Bronchial epithelial cell (primary cell): ENCODE results near the gene CHD5. TPM values are rescaled to one million over a fixed set of nuclear protein-coding genes. Genes with fewer than 3 reads are reported as not detected.

Experiments used
- DNase-seq: peaks from one replicate; pipeline ENCODE4 v3.0.0-alpha.2; 2010; ENCODE audit warnings: low read depth
- FAIRE-seq: peaks from 2 replicates; lab custom pipeline; 2011; peaks lifted over from hg19 to GRCh38; lab: Jason Lieb, UNC
- H3K27me3 ChIP-seq: 2 replicates; pipeline ENCODE4 v1.5.1; 2011; ENCODE audit warnings: low read length; ENCODE audit not compliant: control insufficient read depth, insufficient read depth
- H3K36me3 ChIP-seq: 2 replicates; pipeline ENCODE4 v1.5.1; 2011; ENCODE audit warnings: low read length; ENCODE audit not compliant: control insufficient read depth, insufficient read depth
- H3K4me3 ChIP-seq: 2 replicates; pipeline ENCODE4 v1.5.1; 2011; ENCODE audit warnings: mild to moderate bottlenecking, low read depth, low read length, control low read depth
- total RNA-seq: library from RNA; depleted of rRNA; stranded (reverse); fragments of >200 nt; gene quantifications from 2 replicates; pipeline ENCODE4 v1.2.1, GENCODE V29; 2014
- TF ChIP-seq, protein P1 (sequence below): IDR thresholded peaks from 2 replicates; pipeline ENCODE4 v1.5.1; 2011; ENCODE audit warnings: mild to moderate bottlenecking, moderate library complexity, low read length, control low read depth, inconsistent platforms; ENCODE audit not compliant: insufficient read depth, severe bottlenecking

Gene CHD5
- total RNA-seq, 1 donor from 2014 or later, result 0.26 TPM

DNA sequence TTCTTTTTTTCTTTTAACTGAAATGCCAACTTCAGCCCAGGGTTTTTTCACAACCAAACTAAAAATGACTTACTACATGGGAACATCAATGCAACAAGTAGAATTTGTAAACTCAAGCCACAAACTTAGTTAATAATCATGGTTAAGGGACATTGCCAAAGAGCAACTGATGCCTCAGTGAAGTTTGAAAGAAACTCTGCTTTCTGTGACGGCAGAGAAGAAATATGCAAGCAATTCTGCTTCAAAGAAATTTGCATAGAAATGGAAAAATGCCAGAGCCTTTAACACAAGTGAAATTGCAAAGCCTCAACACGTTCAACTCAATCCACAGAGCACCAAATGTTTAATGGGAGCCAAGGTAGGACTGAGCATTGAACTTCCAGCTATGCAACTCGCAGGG is 5.0 kb upstream of the CHD5 start:
- Histone ChIP-seq H3K4me3 (no peak overlapping the region), H3K36me3 (peaks cover 8% of the 10 kb centered on the region), H3K27me3 (peaks cover 5% of the 10 kb centered on the region)
- TF ChIP-seq, protein P1, sequence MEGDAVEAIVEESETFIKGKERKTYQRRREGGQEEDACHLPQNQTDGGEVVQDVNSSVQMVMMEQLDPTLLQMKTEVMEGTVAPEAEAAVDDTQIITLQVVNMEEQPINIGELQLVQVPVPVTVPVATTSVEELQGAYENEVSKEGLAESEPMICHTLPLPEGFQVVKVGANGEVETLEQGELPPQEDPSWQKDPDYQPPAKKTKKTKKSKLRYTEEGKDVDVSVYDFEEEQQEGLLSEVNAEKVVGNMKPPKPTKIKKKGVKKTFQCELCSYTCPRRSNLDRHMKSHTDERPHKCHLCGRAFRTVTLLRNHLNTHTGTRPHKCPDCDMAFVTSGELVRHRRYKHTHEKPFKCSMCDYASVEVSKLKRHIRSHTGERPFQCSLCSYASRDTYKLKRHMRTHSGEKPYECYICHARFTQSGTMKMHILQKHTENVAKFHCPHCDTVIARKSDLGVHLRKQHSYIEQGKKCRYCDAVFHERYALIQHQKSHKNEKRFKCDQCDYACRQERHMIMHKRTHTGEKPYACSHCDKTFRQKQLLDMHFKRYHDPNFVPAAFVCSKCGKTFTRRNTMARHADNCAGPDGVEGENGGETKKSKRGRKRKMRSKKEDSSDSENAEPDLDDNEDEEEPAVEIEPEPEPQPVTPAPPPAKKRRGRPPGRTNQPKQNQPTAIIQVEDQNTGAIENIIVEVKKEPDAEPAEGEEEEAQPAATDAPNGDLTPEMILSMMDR, result no peak
- no peak for FAIRE-seq
- no peak for DNase-seq

GRCh38 chr1:6184083-6184783 is 4.1 kb upstream of the CHD5 start:
- peaks cover 5% of the 10 kb centered on the region for H3K27me3 ChIP-seq

DNA sequence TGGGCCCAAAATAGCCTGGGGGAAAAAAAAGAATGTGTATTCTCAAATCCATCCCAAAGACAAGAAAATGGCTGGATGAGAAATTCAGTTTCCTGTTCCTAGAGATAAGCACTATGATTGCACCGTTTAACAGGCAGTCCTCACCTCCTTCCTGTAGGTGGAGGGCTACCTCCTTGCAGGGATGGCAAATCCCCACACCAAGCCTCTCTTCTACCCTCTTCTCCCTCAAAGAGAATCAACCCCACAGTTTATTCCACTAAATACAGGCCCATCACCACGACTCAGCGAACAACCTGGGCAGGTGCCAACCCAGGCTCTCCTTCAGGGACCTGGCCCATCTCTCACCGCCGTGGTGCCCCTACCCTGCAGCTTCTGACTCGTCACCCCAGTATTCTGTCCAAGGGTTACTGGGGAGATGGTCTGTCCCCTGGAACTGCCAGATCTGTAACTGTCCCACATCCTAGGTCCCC is 3.4 kb upstream of the CHD5 start:
- peak; percentile 94 for FAIRE-seq
- TF ChIP-seq, protein P1, result no peak
- Histone ChIP-seq H3K27me3 (peaks cover 11% of the 10 kb centered on the region), H3K4me3 (no peak overlapping the region), H3K36me3 (peaks cover 4% of the 10 kb centered on the region)
- no peak for DNase-seq

More at GRCh38 chr1:6184083-6184783, 4.1 kb upstream of the CHD5 start:
- FAIRE-seq (peak; percentile 32), DNase-seq (no peak)
- TF ChIP-seq, protein P1, result no peak
- no peak overlapping the region for H3K4me3 ChIP-seq
- peaks cover 6% of the 10 kb centered on the region for H3K36me3 ChIP-seq

DNA sequence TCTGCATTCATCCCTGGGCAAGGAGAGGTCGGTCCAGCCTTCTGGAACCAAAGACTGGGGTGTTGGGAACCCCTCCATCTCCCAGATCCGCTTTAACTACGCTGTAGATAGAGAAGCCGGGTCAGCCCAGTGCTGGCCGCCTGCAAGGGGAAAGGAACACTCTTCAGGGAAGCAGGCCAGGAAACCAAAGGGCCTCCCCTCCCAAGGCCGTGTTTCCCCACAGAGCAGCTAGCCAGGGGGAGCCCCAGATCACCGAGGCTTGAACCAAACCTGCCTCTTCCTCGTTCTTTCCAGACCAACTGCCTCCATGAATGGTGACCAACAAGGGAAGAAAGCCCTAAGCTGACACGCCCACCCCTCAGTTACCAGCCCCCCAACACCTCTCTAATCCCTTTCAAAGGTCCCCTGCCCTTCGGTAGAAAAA is 1.2 kb upstream of the CHD5 start:
- H3K27me3 ChIP-seq, result peaks cover 30% of the 10 kb centered on the region
- no peaks in the 10 kb centered on the region for H3K36me3 ChIP-seq
- TF ChIP-seq, protein P1, result no peak
- no peak for DNase-seq
- FAIRE-seq, result no peak
- H3K4me3 ChIP-seq, result no peak overlapping the region

- H3K36me3 ChIP-seq, result no peaks in the 10 kb centered on the region
- H3K27me3 ChIP-seq, result peaks cover 31% of the 10 kb centered on the region
- no peak for FAIRE-seq
- H3K4me3 ChIP-seq, result no peak overlapping the region
- no peak for DNase-seq
- TF ChIP-seq, protein P1, result no peak
These were observed 688 bp upstream of the CHD5 start for GRCh38 chr1:6180707-6181311.
